ENCODE data around the gene CLEC20A.

The CLEC20A gene

GRCh38 chr1:178498896-178499675 lies 2.3 kb upstream of the CLEC20A start:
- no peak for DNase-seq

DNA sequence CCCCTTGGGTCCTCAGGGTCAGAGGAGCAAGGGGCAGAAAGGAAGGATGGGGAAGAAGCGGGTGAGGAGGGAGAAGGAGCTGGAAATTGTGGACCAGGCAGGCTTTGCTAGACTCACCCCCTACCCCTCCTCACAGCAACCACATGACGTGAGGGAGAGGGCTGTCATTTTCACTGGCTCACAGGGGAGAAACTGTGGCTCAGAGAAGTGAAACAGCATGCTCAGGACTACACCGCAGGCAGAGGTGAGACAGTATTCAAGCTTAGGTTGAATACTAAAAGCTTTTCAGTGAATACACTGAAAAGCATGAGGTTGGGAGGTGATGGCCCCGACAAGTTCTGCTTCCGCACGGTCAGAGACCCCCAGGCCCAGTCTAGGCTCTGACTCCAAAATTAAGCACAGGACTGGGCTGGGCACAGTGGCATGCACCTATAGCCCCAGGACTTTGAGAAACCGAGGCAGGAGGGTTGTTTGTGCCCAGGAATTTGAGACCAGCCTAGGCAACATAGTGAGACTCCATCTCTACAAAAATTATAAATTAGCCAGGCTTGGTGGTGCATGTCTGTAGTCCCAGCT lies 1.2 kb upstream of the CLEC20A start:
- DNase-seq = no peak

- DNase-seq = no peak
Observed at GRCh38 chr1:178495741-178496409, 889 bp downstream of the CLEC20A start.

GRCh38 chr1:178495158-178495557 lies 1.6 kb downstream of the CLEC20A start:
- DNase-seq = no peak

- DNase-seq = no peak
Observed at GRCh38 chr1:178494569-178494971, 2.2 kb downstream of the CLEC20A start.

DNA sequence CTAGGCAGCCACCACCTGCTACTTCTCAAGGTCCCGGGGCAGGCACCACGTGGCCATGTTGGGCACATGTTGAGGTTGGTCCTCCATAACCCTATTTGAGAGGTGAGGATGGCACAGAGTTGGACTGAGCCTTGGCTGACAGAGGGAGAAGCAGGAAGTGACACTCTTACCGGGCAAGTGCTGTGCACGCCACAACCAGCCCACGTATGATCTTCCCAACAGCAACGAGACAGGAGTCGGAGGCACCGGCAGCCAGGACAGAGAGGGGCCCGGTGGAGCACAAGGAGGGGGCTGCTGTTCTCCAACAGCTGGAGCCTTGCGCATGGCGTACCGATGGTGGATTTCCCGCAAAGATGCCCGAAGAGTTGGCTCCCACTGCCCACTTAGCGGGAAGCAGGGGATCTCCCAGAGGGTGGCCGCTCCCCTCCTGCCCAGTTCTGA lies 3.4 kb downstream of the CLEC20A start:
- no peak for DNase-seq

DNA sequence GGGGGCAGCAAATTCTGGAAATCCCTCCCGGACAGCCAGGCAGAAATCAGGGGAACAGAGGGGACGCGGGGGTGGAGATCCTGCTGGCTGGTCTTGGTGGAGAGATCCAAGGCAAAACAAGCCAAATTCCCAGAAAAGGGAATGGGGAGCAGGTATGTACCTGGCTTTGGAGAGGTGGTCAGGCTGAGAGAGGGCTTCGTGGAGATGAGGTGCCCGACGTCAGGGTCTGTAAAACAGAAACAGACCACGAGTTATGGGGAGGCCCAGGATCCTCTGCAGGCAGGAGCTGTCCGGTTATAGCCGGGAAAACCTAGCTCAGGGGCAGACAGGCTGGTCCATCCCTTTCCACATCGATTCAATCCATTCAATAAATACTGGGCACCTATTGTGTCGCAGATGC lies 4.4 kb downstream of the CLEC20A start:
- no peak for DNase-seq

DNA sequence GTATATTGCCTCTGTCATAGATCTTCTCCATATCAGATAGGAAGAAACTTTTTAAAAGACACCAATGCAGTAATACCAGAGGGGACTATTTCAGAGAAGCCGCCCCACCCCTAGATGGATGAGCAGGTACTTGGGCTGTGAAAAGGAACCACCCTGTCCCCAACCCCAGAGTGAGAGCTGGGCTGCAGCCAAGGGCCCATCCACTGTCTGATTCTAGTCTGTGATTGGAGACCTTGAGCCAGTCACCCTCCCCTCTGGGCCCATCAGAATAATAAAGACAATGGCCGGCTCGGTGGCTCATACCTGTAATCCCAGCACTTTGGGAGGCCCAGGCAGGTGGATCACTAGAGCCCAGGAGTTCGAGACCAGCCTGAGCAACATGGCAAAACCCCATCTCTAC lies 5.0 kb downstream of the CLEC20A start:
- no peak for DNase-seq

- no peak for DNase-seq
Observed at GRCh38 chr1:178490967-178491366, 5.8 kb downstream of the CLEC20A start.

- no peak for DNase-seq
Observed at GRCh38 chr1:178490136-178490535, 6.6 kb downstream of the CLEC20A start.

DNA sequence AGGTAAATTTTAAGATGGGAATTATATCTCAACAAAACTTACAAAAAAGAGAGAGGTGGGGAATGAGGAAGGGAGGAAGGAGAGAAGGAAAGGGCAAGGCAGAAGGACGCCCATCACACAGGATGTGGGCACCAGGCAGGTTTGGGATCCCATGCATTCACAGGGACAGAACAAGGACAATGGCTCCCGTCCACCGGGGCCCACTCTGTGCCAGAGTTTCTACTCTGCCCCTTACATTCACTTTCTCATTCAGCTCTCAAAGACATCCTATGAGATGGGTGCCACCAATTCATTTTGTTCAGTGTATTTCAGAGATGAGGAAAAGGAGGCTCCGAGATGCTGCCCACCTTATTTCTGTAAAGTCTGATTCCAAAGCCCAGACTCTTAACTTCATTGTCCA lies 7.4 kb downstream of the CLEC20A start:
- no peak for DNase-seq

GRCh38 chr1:178488393-178488792 lies 8.4 kb downstream of the CLEC20A start:
- DNase-seq = no peak

GRCh38 chr1:178487070-178487615 lies 9.6 kb downstream of the CLEC20A start:
- no peak for DNase-seq

DNA sequence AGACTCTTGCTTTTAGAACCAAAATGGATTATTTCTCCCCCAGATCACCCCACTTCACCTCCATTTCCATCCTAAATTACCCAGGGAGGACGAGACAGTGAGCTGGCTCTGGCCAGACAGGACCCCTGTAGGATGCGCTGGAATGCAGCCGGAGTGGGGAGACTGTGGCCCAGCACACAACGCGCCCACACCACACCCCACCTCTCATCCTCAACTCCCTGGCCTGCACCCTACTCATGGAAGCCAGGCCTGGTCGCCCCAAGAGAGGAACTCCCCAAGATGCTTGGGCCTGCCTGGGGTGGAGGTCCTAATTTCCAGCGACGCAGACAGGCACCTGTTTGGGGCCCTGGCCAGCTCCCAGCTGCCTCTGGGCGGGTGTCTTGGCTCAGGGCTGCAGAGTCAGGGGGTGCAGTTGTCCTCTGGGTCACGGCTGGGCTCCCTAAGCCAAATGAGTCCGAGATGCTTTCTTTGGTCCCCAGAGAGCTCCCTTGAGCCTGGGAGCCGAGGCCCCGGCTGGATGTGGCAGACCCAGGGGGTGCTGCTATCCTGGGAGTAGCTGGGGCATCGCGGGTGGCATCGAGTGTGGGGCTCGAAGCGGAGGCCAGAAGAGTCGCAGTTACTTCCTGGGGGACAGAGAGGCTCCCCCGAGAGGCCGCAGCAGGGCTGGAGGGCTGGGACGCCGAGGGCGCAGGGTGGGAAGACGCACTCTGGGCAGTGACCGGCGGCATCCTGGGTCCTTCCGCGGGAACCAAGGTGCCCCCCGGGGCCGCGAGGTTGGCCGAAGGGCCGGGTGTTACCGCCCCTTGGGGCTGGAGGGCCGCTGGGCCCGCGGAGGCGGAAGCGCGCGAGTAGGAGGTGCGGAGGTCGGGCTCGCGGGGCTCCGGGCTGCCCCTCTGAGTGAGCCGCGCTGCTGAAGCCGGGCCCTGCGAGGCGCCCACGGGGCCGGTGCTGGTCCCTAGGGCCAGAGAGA lies 10.4 kb downstream of the CLEC20A start:
- no peak for DNase-seq

DNA sequence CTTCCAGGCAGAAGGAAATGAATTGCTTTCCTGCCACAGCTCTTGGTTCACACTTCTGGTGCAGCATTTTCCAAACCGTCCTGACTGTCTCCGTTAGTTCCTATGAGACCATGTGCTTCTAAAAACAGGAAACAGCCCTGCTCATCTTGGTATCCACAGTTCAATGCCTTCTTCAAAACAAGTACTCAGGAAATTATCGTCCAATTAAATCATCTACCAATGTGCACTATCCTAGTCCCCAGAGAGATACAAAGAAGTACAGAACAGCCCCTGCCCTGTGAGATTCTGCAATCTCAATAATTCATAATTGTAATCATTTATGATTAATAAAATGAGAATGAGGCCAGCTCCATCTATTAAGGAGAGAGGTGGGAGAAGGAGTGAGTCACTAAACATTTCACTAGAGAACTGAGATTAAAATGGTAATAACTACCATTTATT lies 11.2 kb downstream of the CLEC20A start:
- no peak for DNase-seq

DNA sequence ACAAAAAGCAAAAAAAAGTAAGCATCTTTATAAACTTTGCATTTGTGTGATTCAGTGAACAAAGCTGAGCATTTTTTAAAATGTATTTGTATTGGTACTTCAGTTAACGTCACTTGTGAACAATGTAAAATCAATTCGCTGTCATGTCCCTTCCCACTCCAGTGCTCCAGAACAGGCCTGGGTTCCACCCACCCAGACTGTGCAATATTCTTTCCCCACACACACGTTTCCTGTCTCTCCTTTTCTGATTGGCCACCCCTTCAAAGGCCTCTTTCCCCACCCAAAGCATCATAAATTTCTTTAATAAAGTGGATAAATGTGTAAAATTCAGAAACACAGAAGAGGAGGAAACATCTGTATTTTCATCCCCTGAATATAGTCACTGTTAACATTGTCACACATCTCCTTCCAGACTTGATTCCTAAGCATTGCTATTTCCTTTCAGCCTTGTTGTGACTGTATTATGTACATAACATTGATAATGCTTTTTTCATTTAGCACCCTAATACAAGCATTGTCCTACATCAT lies 12.0 kb downstream of the CLEC20A start:
- no peak for DNase-seq

GRCh38 chr1:178483251-178483957 lies 13.4 kb downstream of the CLEC20A start:
- no peak for DNase-seq

- no peak for DNase-seq
Observed at GRCh38 chr1:178477841-178478240, 18.9 kb downstream of the CLEC20A start.

DNA sequence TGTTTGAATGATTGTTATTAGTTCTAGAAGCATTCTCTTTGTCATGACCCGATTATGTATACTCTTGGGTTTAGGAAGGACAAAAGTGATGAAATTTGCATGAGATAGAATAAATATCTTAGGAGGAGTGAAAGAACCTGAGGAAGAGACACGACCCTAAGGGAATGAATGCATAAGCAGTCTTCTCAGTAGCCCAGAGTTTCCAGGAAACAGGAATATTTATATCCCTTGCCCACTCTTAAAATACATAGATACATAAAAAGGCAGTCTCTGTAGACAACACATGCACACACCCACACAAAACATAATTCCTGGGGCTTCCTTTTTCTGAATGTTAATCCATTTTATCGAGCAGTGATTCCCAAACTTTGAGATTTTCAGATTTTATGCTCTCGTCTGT lies 19.4 kb downstream of the CLEC20A start:
- no peak for DNase-seq

- no peak for DNase-seq
Observed at GRCh38 chr1:178472531-178472930, 24.2 kb downstream of the CLEC20A start.

GRCh38 chr1:178470411-178470960 lies 26.3 kb downstream of the CLEC20A start:
- no peak for DNase-seq

Data from stimulated activated naive CD4-positive, alpha-beta T cell treated with Interleukin-2 at 50 U/mL for 16 hours (primary cell).